Activated T-cell treated with anti-CD3 and anti-CD28 coated beads for 1 hour (primary cell): ENCODE measurements around the gene COL28A1.
"Not testable (repeated sequence)": the region's sequence is repeated elsewhere in the genome, so short reads cannot be mapped to it uniquely, and the experiment has no call there.

ENCODE experiments used
- DNase-seq: peaks from one replicate; pipeline ENCODE4 v3.0.0-alpha.2; 2020; ENCODE audit warnings: low read depth

COL28A1 gene

GRCh38 chr7:7416031-7416858 is 119.4 kb downstream of the COL28A1 start:
- no peak for DNase-seq

GRCh38 chr7:7414791-7415603 is 120.7 kb downstream of the COL28A1 start:
- DNase-seq: no peak

GRCh38 chr7:7408001-7408770 is 127.5 kb downstream of the COL28A1 start:
- no peak for DNase-seq

- no peak for DNase-seq
These were observed 130.2 kb downstream of the COL28A1 start for GRCh38 chr7:7405461-7405860.

GRCh38 chr7:7399707-7400106 is 136.0 kb downstream of the COL28A1 start:
- DNase-seq: no peak

DNA sequence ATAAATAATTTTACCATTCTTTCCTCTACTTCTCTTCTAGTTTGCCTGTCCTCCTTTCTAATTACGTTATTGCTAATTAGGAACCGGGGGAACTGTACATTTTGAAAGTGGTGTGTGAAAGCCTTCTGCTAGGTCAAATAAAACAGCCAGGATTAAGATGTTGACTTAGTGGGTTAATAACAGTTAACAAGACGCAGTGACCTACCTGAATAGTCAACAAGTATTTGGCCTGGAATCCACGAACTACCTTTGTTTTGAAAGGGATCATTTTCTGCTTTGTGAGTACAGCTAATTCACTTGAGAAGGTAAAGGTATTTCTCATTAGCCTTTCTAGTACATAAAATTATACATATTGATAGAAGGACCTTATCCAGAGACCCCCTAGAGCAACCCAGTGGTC is 139.9 kb downstream of the COL28A1 start:
- no peak for DNase-seq

DNA sequence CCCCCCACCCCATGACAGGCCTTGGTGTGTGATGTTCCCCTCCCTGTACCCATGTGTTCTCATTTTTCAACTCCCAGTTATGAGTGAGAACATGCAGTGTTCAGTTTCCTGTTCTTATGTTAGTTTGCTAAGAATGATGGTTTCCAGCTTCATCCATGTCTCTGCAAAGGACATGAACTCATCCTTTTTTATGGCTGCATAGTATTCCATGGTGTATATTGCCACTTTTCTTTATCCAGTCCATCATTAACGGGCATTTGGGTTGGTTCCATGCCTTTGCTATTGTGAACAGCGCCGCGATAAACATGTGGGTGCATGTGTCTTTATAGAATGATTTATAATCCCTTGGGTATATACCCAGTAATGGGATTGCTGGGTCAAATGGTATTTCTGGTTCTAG is 147.5 kb downstream of the COL28A1 start:
- DNase-seq: not testable (repeated sequence)

- no peak for DNase-seq
These were observed 150.3 kb downstream of the COL28A1 start for GRCh38 chr7:7385421-7385820.

DNA sequence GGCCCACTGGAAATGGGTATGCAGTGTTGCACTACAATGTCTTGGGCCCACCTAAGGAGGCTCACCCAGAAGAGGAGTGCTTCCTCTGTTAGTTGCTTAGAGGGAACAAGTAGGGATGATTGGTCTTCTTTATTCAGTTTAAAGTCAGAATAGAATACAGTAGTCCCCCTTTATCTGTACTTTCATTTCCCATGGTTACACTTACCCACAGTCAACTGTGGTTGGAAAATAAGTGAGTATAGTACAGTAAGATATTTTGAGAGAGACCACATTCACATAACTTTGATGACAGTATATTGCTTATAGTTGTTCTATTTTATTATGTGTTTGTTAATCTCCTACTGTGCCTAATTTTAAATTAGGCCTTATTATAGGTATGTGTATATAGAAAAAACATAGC is 151.4 kb downstream of the COL28A1 start:
- no peak for DNase-seq

GRCh38 chr7:7375538-7375937 is 160.1 kb downstream of the COL28A1 start:
- no peak for DNase-seq

DNA sequence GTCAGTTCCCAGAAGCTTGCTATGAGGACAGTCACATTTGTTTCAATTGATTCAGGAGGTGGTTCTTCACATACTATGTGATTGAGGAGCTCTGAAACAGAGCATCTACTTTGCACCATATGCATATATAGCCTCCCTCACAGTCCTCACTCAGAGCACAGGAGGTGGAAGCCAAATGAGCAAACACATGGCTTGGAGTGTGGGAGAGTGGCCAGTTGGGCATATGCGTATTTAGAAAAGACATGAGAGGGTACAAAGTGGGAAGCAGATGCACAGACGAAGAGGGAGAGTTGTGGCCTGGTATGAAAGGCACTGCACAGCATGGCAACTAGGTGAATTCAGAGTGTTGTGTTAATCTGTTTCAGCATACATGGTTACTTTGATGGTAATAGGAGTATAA is 165.6 kb downstream of the COL28A1 start:
- no peak for DNase-seq

GRCh38 chr7:7369134-7369533 is 166.5 kb downstream of the COL28A1 start:
- DNase-seq: no peak

DNA sequence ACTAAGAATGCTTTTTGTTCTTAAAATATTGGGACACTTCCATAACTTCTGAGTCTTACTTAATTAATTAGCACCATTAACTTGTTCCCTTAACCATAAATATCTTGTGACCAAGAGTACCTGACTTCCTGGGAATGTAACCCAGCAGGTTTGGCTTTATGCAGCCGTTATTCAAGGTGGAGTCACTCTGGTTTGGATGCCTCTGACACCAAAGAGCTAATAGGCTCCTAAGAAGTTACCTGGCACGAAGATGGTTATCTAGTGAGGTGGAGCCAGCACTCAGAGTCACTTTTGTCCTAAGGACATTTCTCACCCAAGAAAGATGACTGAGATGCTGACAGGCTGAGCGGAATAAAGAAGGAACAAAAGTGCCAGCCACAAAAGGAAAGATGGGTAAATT is 181.0 kb downstream of the COL28A1 start:
- no peak for DNase-seq

- DNase-seq: no peak
These were observed 182.8 kb downstream of the COL28A1 start for GRCh38 chr7:7352845-7353244.

- DNase-seq: no peak
These were observed 183.8 kb downstream of the COL28A1 start for GRCh38 chr7:7351832-7352231.

DNA sequence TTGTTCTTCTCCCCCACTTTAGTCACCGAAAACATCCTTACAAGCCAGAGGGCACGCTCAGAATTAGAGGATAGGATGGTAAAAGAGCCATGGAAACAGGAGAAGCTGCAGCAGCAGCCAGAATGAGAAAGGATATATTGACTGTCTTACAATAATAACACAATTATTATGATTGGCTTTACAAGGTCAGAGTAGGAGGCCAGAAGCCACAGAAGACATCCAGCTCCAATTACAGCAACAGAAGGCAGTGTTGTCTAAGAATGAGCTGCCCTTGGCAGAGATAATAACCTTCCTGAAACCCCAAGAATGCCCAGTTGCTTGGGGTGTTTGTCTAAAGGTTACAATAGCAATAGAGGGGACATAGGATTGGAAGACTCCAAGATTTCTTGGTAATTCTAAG is 184.5 kb downstream of the COL28A1 start:
- no peak for DNase-seq

DNA sequence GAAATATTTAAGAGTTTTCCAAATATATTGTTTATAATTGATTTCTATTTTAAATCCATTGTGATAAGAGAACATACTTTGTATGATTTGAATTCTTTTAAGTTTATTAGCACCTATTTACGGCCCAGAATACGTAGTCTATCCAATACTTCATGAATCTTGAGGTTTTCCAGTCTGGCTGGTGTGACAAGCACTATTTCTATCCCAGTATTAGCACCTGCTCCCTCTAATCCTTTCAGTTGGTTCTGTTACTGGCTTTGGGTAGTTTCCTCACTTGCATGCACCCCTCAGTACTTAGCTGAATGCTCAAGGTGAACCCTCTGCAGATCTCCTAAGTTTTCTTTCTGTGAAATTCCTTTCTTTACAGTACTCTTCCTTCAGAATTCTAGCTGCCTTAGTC is 186.5 kb downstream of the COL28A1 start:
- no peak for DNase-seq

DNA sequence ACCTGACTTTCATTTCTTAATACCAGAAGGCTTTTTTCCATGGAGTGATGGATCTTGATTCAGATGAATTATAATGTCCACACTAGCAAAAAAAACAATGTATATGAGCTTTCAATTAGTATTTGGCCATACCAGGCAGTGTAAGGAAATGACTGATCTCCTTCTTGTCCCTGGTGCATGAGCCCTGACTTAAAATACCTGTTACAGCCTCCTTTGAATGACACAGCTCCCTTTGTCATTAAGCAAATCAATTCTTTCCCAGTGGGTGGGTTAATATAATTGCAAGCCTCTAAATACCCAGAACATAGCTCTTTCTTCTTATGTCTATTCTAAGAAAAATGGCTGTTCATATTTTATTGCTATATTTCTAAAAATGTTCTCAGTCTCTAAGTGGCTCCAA is 188.6 kb downstream of the COL28A1 start:
- DNase-seq: no peak

DNA sequence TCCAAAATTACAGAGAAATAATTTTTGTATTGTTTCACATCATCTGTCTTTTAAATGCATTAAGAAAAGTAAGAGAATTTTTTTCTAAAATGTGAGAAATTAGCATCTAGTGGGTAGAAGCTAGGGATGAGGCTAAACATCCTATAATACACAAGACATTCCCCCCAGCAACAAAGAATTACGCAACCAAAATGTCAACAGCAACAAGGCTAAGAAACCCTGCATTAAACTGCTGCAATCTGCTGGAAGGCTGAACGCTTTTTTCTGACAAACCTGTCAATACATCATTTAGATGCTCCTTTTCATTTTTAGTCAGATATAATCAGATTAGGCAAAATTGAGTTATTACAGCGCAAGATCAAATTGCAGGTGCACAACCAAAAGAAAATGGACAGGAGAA is 191.1 kb downstream of the COL28A1 start:
- DNase-seq: no peak

DNA sequence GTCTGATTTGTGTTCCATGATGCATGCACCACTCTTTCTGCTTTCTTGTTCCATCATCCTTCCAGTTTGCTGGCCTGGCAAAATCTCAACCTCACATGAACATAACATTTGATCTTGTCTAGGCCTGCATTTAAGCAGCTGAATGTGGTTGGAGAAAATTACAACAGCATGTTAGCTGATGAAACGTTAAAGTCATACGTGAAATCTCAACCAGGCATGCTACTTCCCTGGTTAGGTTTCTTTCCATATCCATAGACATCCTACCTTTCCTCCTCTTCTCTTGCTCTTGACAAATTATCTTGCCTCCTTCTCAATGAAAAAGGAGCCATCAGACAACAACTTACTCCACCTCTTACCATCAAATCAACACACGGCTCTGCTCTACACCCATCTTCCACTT is 199.8 kb downstream of the COL28A1 start:
- DNase-seq: no peak

GRCh38 chr7:7335215-7335614 is 200.5 kb downstream of the COL28A1 start:
- DNase-seq: no peak

GRCh38 chr7:7333610-7334009 is 202.1 kb downstream of the COL28A1 start:
- DNase-seq: no peak

DNA sequence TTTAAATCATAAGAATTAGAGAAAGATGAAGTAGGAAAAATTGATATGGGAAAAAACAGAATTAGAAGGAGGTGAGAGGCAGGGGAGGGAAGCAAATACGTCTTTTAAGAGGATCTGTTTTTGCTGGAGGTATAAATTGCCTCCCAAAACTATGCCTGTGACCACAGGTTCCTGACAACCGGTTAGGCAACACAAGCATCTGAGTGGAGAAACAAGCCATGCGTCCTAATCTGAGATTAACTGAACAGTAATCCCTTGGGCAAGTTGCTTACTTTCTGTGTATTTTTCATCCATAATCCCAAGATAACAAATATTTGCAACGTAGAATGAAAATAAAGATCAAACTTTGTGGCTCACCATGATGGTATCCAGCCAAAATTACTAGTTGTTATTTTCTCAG is 204.2 kb downstream of the COL28A1 start:
- no peak for DNase-seq
